Measurements from ENCODE around the gene PATZ1. TPM values are rescaled to one million over a fixed set of nuclear protein-coding genes. Genes with fewer than 3 reads are reported as not detected.

The PATZ1 gene
- total RNA-seq, 2 experiments from 2014 or later: 28.4 to 29.0 TPM

DNA sequence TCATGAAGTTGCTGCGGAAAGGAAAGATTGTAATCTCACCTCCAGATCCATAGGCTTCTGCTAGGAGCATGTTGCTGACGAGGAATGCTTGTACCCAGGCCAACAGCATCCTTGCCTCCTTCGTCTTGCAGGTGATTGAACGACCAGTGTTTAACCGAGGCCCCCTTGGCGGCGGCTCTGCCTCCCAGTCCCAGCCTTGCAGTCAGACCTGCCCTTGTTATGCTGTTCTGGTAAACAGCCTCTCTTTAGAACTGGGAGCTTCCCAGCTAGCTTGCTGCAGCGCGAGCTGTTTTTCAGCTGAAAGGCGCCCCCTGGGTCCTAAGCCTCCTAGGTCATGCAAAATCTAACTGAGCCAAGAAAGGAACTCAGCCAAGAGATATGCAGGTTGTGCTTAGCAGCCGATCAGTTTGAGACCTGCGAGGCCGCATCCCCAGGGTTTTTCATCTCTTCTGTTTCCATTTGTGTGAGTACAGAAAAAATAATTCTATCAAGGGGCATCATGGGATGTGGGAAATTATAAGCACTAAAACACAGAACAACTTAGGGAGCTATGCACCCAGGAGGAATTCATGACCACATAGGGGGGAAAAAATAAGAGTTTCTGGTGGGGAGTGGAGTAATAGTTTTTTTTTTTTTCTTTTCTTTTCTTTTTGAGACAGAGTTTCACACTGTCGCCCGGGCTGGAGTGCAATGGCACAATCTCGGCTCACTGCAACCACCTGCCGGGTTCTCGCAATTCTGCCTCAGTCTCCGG is 53.7 kb downstream of the PATZ1 start, which contains the start of gene PIK3IP1:
Gene PIK3IP1, minus strand, starts transcription at position 253 of the 754 bp plus-strand sequence. Its CDS starts 144 bp downstream, at position 109.
- DNase-seq: peak; percentile 93
- peak; percentile 56 for ATAC-seq
- H3K36me3 Mint-ChIP-seq (ENCODE audit: low read depth): peaks cover 30% of the 10 kb centered on the region
- ChIA-PET CTCF (interaction anchor here (0.8 to 18.7 kb wide), 9 partner anchors 11 to 81 kb away, joined by 3 to 196 read pairs (median 4); partner anchors contain the start of genes LIMK2 and PATZ1), POLR2A (interaction anchor here (0.6 to 6.3 kb wide), 15 partner anchors 10 to 246 kb away, joined by 3 to 63 read pairs (median 4); partner anchors contain the start of gene EIF4ENIF1)
- H3K27ac Mint-ChIP-seq: peak within 1 kb of the TSS; percentile 93
- peak within 1 kb of the TSS; percentile 94 for H3K4me3 Mint-ChIP-seq
- intact Hi-C loops (cut with micrococcal nuclease): loop anchor here (5.0 to 10.0 kb wide), 2 partner anchors 80 to 188 kb away; partner anchors contain the start of genes LIMK2 and SELENOM
- H3K27me3 Mint-ChIP-seq: no peaks in the 10 kb centered on the region
- TF ChIP-seq, protein P1, sequence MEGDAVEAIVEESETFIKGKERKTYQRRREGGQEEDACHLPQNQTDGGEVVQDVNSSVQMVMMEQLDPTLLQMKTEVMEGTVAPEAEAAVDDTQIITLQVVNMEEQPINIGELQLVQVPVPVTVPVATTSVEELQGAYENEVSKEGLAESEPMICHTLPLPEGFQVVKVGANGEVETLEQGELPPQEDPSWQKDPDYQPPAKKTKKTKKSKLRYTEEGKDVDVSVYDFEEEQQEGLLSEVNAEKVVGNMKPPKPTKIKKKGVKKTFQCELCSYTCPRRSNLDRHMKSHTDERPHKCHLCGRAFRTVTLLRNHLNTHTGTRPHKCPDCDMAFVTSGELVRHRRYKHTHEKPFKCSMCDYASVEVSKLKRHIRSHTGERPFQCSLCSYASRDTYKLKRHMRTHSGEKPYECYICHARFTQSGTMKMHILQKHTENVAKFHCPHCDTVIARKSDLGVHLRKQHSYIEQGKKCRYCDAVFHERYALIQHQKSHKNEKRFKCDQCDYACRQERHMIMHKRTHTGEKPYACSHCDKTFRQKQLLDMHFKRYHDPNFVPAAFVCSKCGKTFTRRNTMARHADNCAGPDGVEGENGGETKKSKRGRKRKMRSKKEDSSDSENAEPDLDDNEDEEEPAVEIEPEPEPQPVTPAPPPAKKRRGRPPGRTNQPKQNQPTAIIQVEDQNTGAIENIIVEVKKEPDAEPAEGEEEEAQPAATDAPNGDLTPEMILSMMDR (IDR thresholded peaks at IDR 0.05): peak; percentile 56
- H3K9me3 Mint-ChIP-seq: peaks cover 3% of the 10 kb centered on the region
- peaks cover 62% of the 10 kb centered on the region for H3K4me1 Mint-ChIP-seq (ENCODE audit: low read depth)

DNA sequence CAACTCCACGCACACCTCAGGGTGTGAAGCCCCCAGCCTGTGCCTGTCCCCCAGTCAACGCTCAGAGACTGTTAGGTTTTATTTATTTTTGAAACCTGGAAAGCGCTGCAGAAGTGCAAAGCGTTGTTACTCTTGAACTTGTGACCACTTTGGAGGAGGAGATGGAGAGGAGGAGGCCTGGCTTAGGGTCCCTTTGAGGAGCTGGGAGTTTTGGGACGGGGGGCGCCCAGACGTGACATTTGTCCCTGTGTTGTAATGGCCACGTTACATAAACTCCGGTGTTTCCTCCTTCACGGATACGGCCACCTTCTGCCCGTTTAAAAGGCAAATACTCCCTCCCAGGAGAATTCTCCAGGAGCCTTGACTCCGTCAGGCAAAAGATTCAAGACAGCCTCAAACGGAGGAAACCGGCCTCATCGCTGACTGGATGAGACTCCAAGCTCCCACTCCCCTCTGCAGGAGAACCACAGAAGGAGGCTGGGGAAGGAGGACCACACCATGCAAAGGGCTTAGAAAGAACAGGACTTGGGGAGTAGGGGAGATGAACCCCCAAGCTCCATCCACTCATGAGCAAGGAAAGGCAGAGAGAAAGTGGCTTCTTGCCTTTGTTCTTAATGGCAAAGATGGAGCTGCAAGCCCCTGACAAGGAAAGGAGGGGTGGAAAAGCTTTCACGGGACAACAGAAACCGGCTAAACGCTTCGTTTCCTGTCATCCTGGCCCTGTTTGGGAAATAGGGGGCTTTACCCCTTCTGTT is 54.5 kb downstream of the PATZ1 start:
- peaks cover 3% of the 10 kb centered on the region for H3K9me3 Mint-ChIP-seq
- peaks cover 31% of the 10 kb centered on the region for H3K36me3 Mint-ChIP-seq (ENCODE audit: low read depth)
- intact Hi-C loops (cut with micrococcal nuclease): loop anchor here (5.0 to 10.0 kb wide), 2 partner anchors 79 to 187 kb away; partner anchors contain the start of genes LIMK2 and SELENOM
- H3K4me3 Mint-ChIP-seq: peak overlapping the region; percentile 94
- no peaks in the 10 kb centered on the region for H3K27me3 Mint-ChIP-seq
- TF ChIP-seq, protein P1 (IDR thresholded peaks at IDR 0.05): no peak
- H3K27ac Mint-ChIP-seq: peak overlapping the region; percentile 93
- DNase-seq (peak; percentile 25), ATAC-seq (no peak)
- POLR2A ChIA-PET: interaction anchor here (0.6 to 6.3 kb wide), 16 partner anchors 10 to 1804 kb away, joined by 3 to 63 read pairs (median 4); partner anchors contain the start of gene EIF4ENIF1
- CTCF ChIA-PET: interaction anchor here (0.7 to 18.7 kb wide), 8 partner anchors 10 to 1133 kb away, joined by 3 to 196 read pairs (median 4); partner anchors contain the start of genes LIMK2 and PATZ1
- H3K4me1 Mint-ChIP-seq (ENCODE audit: low read depth): peaks cover 62% of the 10 kb centered on the region

DNA sequence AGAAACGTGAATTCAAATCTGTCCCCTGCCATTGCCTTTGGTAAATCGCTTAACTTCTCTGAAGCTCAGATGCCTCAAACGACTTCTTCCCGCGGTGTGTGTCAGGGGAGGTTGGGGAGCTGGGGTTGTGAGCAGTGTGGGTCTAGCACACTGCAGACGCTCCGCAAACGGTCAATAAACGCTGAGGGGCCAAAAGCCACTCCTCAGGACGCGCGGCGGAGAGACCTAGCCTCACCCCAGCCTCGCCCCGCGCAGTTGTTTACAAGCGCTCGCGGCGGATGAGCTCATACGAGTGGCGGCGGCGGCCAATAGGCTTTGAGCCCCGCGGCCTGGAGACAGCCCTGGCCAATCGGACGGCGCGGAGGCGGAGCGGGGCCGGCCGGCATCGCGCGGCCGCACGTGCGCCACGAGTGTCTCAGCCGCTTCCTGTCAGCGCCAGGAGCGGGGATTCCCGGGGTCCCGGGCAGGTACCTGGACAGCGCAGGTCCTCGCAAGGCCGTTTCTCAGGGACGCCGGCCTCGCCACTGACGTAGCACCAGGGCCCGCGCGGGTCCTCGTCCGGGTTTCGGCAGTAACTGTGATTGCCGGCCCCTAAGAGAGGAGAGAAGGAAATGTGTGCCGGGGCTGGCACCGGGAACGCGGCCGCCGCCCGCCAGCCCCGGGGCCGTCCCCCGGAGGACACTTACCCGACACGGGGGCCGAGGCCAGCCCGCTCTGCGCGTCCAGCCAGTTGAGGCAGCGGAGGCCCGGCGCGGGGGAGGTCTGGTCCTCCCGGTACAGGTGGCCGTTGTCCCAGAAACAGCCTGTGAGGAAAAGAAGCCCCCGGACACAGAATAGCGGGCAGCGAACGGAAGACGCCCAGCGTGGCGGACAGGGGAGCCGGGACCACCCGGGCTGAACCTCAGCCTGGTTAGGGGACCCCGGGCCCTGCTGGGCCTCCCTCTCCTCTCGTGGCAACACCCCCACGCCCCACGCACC is 55.4 kb downstream of the PATZ1 start:
- POLR2A ChIA-PET: interaction anchor here (0.6 to 6.3 kb wide), 17 partner anchors 11 to 1803 kb away, joined by 3 to 63 read pairs (median 5); partner anchors contain the start of genes LIMK2 and PATZ1
- H3K36me3 Mint-ChIP-seq (ENCODE audit: low read depth): peaks cover 37% of the 10 kb centered on the region
- peak overlapping the region; percentile 97 for H3K27ac Mint-ChIP-seq
- TF ChIP-seq, protein P1 (IDR thresholded peaks at IDR 0.05): no peak
- no peaks in the 10 kb centered on the region for H3K27me3 Mint-ChIP-seq
- peaks cover 3% of the 10 kb centered on the region for H3K9me3 Mint-ChIP-seq
- peak; percentile 97 for DNase-seq
- peak overlapping the region; percentile 94 for H3K4me3 Mint-ChIP-seq
- ATAC-seq: peak; percentile 79
- peaks cover 61% of the 10 kb centered on the region for H3K4me1 Mint-ChIP-seq (ENCODE audit: low read depth)
- intact Hi-C loops (cut with micrococcal nuclease): loop anchor here (5.0 to 10.0 kb wide), 2 partner anchors 78 to 186 kb away; partner anchors contain the start of genes LIMK2 and SELENOM
- CTCF ChIA-PET: interaction anchor here (0.6 to 18.7 kb wide), 14 partner anchors 8 to 208 kb away, joined by 3 to 196 read pairs (median 3); partner anchors contain the start of genes LIMK2, PATZ1 and SELENOM

DNA sequence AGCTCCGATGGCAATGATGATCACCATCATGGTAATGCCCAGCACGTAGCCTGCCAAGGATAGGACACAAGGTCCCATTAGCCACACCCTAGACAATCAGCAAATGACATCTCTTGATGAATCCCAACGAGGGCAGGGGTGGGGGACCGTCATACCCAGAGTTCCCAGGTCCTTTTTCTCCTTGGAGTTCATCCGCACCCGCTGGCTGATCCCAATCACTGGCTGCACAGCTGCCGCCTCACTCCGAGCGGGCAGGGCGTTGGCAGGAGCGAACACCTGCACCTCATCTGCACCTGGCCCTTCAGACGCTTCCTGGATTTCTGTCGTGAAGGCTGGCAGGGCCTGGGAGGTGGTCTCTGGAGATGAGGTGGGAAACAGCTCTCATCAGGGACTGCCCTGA is 56.8 kb downstream of the PATZ1 start:
- POLR2A ChIA-PET: interaction anchor here (0.5 to 6.3 kb wide), 12 partner anchors 9 to 342 kb away, joined by 3 to 63 read pairs (median 6); partner anchors contain the start of genes LIMK2 and PATZ1
- Mint-ChIP-seq H3K27me3 (no peaks in the 10 kb centered on the region), H3K36me3 (ENCODE audit: low read depth) (peaks cover 39% of the 10 kb centered on the region), H3K4me1 (ENCODE audit: low read depth) (peaks cover 65% of the 10 kb centered on the region), H3K4me3 (peak overlapping the region; percentile 94), H3K9me3 (peaks cover 3% of the 10 kb centered on the region), H3K27ac (peak overlapping the region; percentile 97)
- intact Hi-C loops (cut with micrococcal nuclease): no loop called here
- TF ChIP-seq, protein P1 (IDR thresholded peaks at IDR 0.05): no peak
- no peak for DNase-seq
- CTCF ChIA-PET: interaction anchor here (1.0 to 18.7 kb wide), 5 partner anchors 16 to 127 kb away, joined by 3 to 196 read pairs (median 9); partner anchors contain the start of gene LIMK2
- no peak for ATAC-seq
